Caco-2 (cell line): ENCODE measurements around the gene CEP112. TPM values are rescaled to one million over a fixed set of nuclear protein-coding genes. Genes with fewer than 3 reads are reported as not detected.

ENCODE experiments used
- BruUV-seq: library from RNA; stranded (reverse); fragments of 400-500 nt; replicated peaks from 2 replicates; lab custom pipeline; 2021; lab: Mats Ljungman, UMichigan
- CTCF ChIA-PET: fragments of 300-600 bp; sonication (Branson Sonifier 250); formaldehyde crosslinking; loops from one replicate; lab custom pipeline; 2022; ENCODE audit warnings: antibody characterized with exemption; lab: Charles Lee
- POLR2A ChIA-PET: fragments of 300-600 bp; sonication (Branson Sonifier 250); formaldehyde crosslinking; loops from one replicate; lab custom pipeline; 2022; ENCODE audit warnings: antibody characterized with exemption; lab: Charles Lee
- DNase-seq, 2 experiments: peaks; one replicate each; pipeline versions ENCODE4 v3.0.0 to v3.0.0-alpha.2; 2020 to 2022
- H3K27me3 ChIP-seq: replicated peaks from 2 replicates; pipeline ENCODE4 v1.6.0; 2011; ENCODE audit warnings: low read length; ENCODE audit not compliant: control insufficient read depth, insufficient read depth
- H3K36me3 ChIP-seq: 2 replicates; pipeline ENCODE4 v1.5.1; 2011; ENCODE audit warnings: low read length; ENCODE audit not compliant: control insufficient read depth, insufficient read depth
- H3K4me1 ChIP-seq: fragments of 250-450 bp; sonication (Bioruptor Pico); 2 replicates; pipeline ENCODE4 v1.5.1; 2020; ENCODE audit warnings: mild to moderate bottlenecking
- H3K4me3 ChIP-seq: 2 replicates; pipeline ENCODE4 v1.5.1; 2011; ENCODE audit warnings: low read depth, mild to moderate bottlenecking, control low read depth, low read length
- H3K9me3 ChIP-seq: fragments of 250-450 bp; sonication (Bioruptor Pico); 2 replicates; pipeline ENCODE4 v1.5.1; 2020; ENCODE audit warnings: mild to moderate bottlenecking, moderate library complexity
- H3K27ac Mint-ChIP-seq: one replicate; pipeline ENCODE4 v1.8.0; 2022; ENCODE audit warnings: mixed read lengths; ENCODE audit not compliant: unreplicated experiment
- H3K27me3 Mint-ChIP-seq: one replicate; pipeline ENCODE4 v1.8.0; 2022; ENCODE audit warnings: mixed read lengths; ENCODE audit not compliant: insufficient read depth, unreplicated experiment
- H3K36me3 Mint-ChIP-seq: one replicate; pipeline ENCODE4 v1.8.0; 2022; ENCODE audit warnings: mild to moderate bottlenecking, mixed read lengths; ENCODE audit not compliant: insufficient read depth, unreplicated experiment
- H3K4me1 Mint-ChIP-seq: one replicate; pipeline ENCODE4 v1.8.0; 2022; ENCODE audit warnings: low read depth, mixed read lengths; ENCODE audit not compliant: unreplicated experiment
- H3K4me3 Mint-ChIP-seq: one replicate; pipeline ENCODE4 v1.8.0; 2022; ENCODE audit warnings: mild to moderate bottlenecking, moderate library complexity, mixed read lengths; ENCODE audit not compliant: unreplicated experiment
- H3K9me3 Mint-ChIP-seq: one replicate; pipeline ENCODE4 v1.8.0; 2022; ENCODE audit warnings: mixed read lengths; ENCODE audit not compliant: unreplicated experiment
- intact Hi-C: fragments of 100-400 bp; cut with micrococcal nuclease; formaldehyde crosslinking; loops from one replicate; pipeline ENCODE4 v1.10.0; 2022; ENCODE audit not compliant: unreplicated experiment
- total RNA-seq: library from RNA; stranded (reverse); gene quantifications from 2 replicates; pipeline ENCODE4 v1.2.3, GENCODE V29; 2022
- TF ChIP-seq, protein P1 (sequence below), 2 experiments: fragments of 200-600 bp in 1 of 2; IDR thresholded peaks; 1 replicate in 1 of 2; 2 replicates in 1 of 2; pipeline versions ENCODE4 v1.5.1 to v1.8.0; 2011 to 2022; ENCODE audit warnings: antibody characterized with exemption in 1 of 2, control low read depth in 1 of 2, inconsistent platforms in 1 of 2, low read depth in 1 of 2, low read length in 1 of 2, mild to moderate bottlenecking in 1 of 2, moderate library complexity in 1 of 2; ENCODE audit not compliant: insufficient read depth in 1 of 2, severe bottlenecking in 1 of 2, unreplicated experiment in 1 of 2

CEP112 gene
- total RNA-seq, 1 experiment from 2014 or later, result 4.7 TPM

DNA sequence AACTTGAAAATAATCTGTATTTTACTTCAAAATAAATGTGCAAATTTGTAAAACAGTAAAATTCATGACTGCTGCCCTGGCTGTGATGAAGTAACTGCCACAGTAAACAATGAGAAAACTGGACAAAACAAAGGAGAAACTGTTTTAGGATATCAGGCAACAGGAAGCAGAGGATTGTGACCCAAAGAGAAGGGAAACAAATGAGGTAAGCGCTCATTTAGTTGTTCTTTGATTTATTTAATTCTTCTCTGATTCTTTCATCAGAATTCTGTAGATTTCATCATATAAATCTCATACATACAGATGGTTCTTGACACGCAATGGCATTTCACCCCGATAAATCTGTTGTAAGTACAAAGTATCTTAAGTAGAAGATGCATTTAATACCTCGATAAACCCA is 432.4 kb downstream of the CEP112 start:
- no peak for DNase-seq
- peaks cover 10% of the 10 kb centered on the region for H3K9me3 Mint-ChIP-seq

DNA sequence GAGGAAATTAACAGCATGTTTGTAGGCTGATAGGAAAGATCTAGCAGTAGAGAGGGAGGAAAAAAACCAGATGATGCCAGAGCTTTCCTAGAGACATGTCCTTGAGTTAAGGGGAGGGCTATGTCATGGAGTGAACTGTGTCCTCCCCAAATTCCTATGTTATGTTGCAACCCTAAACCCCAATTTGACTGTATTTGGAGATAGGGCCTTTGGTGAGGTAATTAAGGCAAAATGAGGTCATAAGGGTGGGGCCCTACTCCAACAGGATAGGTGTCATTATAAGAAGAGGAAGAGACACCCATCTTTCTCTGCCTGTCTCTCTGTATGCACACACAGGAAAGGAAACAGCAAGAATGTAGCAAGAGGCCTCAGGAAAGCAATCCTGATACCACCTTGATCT is 435.2 kb downstream of the CEP112 start:
- no peaks in the 10 kb centered on the region for H3K9me3 ChIP-seq
- Mint-ChIP-seq H3K9me3 (peaks cover 10% of the 10 kb centered on the region), H3K4me3 (no peak overlapping the region), H3K27ac (no peak overlapping the region), H3K27me3 (peaks cover 5% of the 10 kb centered on the region), H3K4me1 (no peaks in the 10 kb centered on the region), H3K36me3 (no peaks in the 10 kb centered on the region)
- CTCF ChIA-PET, result no interaction called here
- H3K27me3 ChIP-seq, result no peaks in the 10 kb centered on the region
- no peak overlapping the region for H3K4me3 ChIP-seq
- no TSS peak for BruUV-seq
- POLR2A ChIA-PET, result no interaction called here
- intact Hi-C loops, result no loop called here
- H3K36me3 ChIP-seq, result no peaks in the 10 kb centered on the region
- TF ChIP-seq, protein P1, sequence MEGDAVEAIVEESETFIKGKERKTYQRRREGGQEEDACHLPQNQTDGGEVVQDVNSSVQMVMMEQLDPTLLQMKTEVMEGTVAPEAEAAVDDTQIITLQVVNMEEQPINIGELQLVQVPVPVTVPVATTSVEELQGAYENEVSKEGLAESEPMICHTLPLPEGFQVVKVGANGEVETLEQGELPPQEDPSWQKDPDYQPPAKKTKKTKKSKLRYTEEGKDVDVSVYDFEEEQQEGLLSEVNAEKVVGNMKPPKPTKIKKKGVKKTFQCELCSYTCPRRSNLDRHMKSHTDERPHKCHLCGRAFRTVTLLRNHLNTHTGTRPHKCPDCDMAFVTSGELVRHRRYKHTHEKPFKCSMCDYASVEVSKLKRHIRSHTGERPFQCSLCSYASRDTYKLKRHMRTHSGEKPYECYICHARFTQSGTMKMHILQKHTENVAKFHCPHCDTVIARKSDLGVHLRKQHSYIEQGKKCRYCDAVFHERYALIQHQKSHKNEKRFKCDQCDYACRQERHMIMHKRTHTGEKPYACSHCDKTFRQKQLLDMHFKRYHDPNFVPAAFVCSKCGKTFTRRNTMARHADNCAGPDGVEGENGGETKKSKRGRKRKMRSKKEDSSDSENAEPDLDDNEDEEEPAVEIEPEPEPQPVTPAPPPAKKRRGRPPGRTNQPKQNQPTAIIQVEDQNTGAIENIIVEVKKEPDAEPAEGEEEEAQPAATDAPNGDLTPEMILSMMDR (IDR thresholded peaks at IDR 0.05; ENCODE audit: insufficient read depth in 1 of 2, low read depth in 1 of 2, low read length in 1 of 2, severe bottlenecking in 1 of 2, unreplicated experiment in 1 of 2), result no peak
- no peak for DNase-seq
- no peaks in the 10 kb centered on the region for H3K4me1 ChIP-seq

More for the DNA sequence above, 432.4 kb downstream of the CEP112 start:
- Histone ChIP-seq H3K9me3 (no peaks in the 10 kb centered on the region), H3K27me3 (no peaks in the 10 kb centered on the region), H3K4me1 (no peaks in the 10 kb centered on the region), H3K36me3 (no peaks in the 10 kb centered on the region), H3K4me3 (no peak overlapping the region)
- ChIA-PET CTCF (no interaction called here), POLR2A (no interaction called here)
- Mint-ChIP-seq H3K27me3 (peaks cover 9% of the 10 kb centered on the region), H3K36me3 (no peaks in the 10 kb centered on the region), H3K4me3 (no peak overlapping the region), H3K4me1 (no peaks in the 10 kb centered on the region), H3K27ac (no peak overlapping the region)
- TF ChIP-seq, protein P1 (IDR thresholded peaks at IDR 0.05; ENCODE audit: insufficient read depth in 1 of 2, low read depth in 1 of 2, low read length in 1 of 2, severe bottlenecking in 1 of 2, unreplicated experiment in 1 of 2), result no peak
- intact Hi-C loops, result no loop called here
- no TSS peak for BruUV-seq

DNA sequence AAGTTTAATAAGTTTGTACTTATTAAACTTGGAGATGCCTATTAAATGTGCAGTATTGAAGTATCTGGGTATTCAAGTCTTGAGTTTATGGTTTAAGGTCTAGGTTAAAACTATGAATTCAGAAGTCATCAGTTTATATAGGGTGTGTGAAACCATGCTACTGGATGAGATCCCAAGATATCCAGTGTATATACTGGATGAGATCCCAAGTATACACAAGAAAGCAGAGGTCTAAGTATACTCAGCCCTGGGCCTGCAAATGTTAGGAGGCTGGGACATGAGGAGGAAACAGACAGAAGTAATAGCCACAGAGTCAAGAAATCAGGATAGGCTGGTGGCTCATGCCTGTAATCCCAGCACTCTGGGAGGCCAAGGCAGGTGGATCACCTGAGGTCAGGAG is 436.1 kb downstream of the CEP112 start:
- H3K4me3 ChIP-seq, result no peak overlapping the region
- Mint-ChIP-seq H3K27ac (no peak overlapping the region), H3K4me3 (no peak overlapping the region), H3K4me1 (peaks cover 4% of the 10 kb centered on the region), H3K9me3 (peaks cover 10% of the 10 kb centered on the region), H3K36me3 (no peaks in the 10 kb centered on the region), H3K27me3 (no peaks in the 10 kb centered on the region)
- H3K27me3 ChIP-seq, result no peaks in the 10 kb centered on the region
- no peaks in the 10 kb centered on the region for H3K9me3 ChIP-seq
- intact Hi-C loops, result no loop called here
- POLR2A ChIA-PET, result no interaction called here
- H3K36me3 ChIP-seq, result no peaks in the 10 kb centered on the region
- no peak for DNase-seq
- TF ChIP-seq, protein P1 (IDR thresholded peaks at IDR 0.05; ENCODE audit: insufficient read depth in 1 of 2, low read depth in 1 of 2, low read length in 1 of 2, severe bottlenecking in 1 of 2, unreplicated experiment in 1 of 2), result no peak
- CTCF ChIA-PET, result no interaction called here
- H3K4me1 ChIP-seq, result no peaks in the 10 kb centered on the region
- no TSS peak for BruUV-seq
